Measurements from ENCODE around the gene WNT3.
"Not testable (repeated sequence)": the region's sequence is repeated elsewhere in the genome, so short reads cannot be mapped to it uniquely, and the experiment has no call there.

WNT3 gene, protein sequence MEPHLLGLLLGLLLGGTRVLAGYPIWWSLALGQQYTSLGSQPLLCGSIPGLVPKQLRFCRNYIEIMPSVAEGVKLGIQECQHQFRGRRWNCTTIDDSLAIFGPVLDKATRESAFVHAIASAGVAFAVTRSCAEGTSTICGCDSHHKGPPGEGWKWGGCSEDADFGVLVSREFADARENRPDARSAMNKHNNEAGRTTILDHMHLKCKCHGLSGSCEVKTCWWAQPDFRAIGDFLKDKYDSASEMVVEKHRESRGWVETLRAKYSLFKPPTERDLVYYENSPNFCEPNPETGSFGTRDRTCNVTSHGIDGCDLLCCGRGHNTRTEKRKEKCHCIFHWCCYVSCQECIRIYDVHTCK

DNA sequence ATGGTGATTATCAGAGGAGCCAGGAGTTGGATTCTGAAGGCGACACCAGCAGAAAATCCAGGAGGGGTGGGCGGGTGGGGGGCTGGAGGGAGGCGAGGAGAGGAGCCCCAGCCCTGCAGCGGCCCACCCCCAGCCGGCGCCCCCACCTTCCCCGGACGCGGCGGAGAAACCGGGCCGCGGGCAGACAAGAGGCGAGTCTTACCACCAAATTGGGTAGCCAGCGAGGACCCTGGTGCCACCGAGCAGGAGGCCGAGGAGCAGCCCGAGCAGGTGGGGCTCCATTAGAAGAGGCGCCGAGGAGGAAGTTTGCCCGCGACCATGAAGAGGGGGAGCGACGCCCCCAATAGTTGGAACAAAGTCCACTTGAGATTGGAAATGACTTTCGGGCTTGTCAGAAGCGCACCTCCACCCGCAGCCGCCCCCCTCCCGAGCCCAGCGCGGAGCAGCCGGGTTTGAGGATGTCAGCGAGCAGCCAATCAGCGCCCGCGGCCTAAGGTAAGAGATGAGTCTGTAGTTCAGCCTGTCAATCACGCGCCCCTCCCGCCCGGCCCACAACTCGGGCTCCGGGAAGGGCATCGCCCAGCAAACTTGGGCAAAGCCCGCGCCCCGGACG, at the start of gene WNT3:
WNT3 (minus strand) TSS at position 377 of the 613 bp plus-strand sequence; CDS start at position 282, 95 bp downstream.
- DNase-seq = peak; percentile 37

- no peak for DNase-seq
Observed at GRCh38 chr17:46866747-46867146, 48.3 kb upstream of the WNT3 start.

GRCh38 chr17:46866325-46866724, 47.8 kb upstream of the WNT3 start:
- no peak for DNase-seq

DNA sequence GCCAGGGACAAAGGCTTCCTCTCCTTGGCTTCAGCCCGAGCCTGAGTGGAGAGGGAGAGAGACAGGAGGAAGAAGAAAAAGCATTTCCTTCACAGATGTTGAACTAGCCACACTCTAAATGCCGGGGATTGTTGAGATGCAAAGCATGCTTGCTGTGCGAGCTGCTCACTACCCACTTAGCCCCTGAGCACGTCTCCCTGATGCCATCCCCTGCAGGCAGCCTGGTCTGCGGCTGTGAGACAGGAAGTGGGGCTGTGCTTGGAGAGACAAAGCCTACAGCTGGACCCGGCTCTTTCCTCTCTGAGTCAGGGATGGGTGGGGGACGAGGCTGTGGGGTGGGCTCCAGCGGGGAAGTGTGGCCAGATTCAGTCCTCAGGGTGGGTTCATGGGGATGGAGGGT, 46.6 kb upstream of the WNT3 start:
- no peak for DNase-seq

DNA sequence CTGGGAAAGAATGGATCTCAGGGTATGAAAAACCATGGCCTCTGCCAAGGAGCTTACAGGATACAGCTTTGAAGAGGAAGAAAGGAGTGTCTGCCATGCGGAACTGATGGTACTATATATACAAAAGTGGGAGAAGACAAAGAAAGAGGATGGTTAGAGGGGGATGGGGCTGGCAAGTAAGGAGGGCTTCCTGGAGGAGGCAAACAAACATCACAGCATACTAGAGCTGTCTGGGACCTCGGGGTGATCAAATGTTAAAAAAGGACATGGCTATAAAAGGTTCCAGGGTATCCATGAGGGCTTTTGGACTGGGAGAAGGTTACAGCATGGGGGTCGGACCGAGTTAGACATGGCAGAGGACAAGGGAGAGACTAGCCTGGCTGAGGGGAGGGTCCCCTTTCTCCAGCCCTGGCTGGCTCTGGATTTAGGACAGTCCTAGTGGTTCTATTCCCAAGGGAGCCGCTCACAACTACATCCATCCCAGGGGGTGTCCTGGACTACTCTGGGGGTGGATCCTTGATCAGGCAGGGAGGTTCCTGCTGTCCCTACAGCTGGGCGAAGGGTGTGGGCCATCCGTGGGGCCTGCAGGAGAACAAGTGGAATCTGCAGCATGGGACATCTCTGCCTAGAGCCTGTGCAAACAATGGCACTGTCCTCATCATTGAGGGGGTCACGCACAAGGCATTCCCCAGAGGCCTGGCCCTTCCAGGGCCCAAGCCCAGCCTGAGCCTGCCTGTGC, 45.1 kb upstream of the WNT3 start:
- DNase-seq = no peak

GRCh38 chr17:46862949-46863348, 44.5 kb upstream of the WNT3 start:
- DNase-seq = no peak

DNA sequence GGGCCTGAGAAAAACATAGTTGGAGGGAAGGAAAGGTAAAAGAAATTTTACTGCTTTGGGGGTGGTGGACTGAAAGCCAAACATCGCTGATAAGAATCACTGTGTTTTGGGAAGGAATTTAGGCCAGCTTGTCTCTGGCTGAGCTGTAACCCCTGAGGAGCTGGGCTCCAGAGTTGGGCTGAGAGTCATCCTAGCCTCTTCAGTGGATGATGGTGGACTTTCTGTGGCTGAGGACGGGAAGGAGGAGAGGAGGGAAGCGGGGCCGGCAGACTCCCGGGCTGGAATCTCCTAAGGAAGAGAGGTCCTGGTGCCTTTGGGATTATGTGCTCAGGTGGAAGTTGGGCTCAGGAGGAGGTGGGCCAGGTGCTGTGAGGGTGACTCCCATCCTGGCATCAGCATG, 41.5 kb upstream of the WNT3 start:
- no peak for DNase-seq

DNA sequence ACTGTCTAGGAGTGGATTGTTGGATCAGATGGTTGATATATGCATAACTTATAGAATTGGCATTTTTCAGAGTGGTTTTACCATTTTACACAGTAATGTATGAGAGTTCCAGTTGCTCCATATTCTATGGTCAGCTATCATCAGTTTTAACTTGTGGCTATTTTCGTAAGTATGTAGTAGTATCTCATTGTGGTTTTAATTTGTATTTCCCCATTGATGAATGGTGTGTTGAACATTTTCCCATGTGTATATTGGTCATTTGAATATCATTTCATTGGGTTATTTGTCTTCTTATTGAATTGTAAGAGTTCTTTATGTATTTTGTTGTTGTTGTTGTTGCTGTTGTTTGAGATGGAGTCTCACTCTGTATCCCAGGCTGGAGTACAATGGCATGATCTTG, 39.1 kb upstream of the WNT3 start:
- no peak for DNase-seq

- no peak for DNase-seq
Observed at GRCh38 chr17:46854948-46855347, 36.5 kb upstream of the WNT3 start.

DNA sequence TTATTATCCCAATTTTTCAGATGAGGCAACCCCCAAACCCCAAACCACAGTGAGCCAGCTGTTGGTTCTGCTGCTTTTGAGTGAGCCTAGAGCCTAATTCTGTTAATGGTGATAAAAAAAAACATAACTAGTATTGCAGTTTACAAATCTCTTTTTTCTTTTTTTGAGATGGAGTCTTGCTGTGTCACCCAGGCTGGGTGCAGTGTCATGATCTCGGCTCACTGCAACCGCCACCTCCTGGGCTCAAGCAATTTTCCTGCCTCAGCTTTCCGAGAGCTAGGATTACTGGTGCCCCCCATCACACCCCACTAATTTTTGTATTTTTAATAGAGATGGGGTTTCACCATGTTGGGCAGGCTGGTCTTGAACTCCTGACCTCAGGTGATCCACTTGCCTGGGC, 36.0 kb upstream of the WNT3 start:
- no peak for DNase-seq

DNA sequence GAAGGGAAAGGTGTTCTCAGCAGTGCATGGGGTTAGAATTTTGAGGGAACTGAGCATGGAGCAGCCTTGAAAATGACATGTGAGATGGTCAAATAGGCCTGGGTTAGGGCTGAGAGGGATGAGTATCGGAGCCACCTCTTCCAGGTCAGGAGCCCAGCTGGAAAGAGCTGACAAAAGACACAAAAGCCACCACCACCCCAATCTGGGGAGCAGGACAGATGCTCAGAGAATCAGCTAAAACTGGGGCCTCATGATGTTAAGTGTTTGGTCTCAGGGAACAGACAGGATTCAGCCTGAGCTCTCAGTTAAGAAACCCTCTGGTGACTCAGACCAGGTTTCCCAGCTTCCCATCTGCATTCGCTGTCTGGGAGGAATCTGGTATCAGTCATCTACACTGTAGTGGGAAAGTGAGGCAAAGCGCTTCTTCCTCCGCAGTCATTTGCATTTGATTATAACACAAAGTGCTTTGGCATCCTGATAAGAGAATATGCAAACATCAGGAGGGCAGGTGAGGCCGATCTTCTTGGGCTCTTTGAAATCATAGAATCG, 35.5 kb upstream of the WNT3 start:
- DNase-seq = no peak

- DNase-seq = peak; percentile 65
Observed at GRCh38 chr17:46851029-46851741, 32.7 kb upstream of the WNT3 start, which contains the start of gene WNT9B. Gene WNT9B, plus strand, starts transcription at chr17:46851583. Its CDS starts 56 bp downstream, at chr17:46851639.

- no peak for DNase-seq
Observed at GRCh38 chr17:46850688-46851028, 32.2 kb upstream of the WNT3 start.

GRCh38 chr17:46848534-46848933, 30.0 kb upstream of the WNT3 start:
- no peak for DNase-seq

DNA sequence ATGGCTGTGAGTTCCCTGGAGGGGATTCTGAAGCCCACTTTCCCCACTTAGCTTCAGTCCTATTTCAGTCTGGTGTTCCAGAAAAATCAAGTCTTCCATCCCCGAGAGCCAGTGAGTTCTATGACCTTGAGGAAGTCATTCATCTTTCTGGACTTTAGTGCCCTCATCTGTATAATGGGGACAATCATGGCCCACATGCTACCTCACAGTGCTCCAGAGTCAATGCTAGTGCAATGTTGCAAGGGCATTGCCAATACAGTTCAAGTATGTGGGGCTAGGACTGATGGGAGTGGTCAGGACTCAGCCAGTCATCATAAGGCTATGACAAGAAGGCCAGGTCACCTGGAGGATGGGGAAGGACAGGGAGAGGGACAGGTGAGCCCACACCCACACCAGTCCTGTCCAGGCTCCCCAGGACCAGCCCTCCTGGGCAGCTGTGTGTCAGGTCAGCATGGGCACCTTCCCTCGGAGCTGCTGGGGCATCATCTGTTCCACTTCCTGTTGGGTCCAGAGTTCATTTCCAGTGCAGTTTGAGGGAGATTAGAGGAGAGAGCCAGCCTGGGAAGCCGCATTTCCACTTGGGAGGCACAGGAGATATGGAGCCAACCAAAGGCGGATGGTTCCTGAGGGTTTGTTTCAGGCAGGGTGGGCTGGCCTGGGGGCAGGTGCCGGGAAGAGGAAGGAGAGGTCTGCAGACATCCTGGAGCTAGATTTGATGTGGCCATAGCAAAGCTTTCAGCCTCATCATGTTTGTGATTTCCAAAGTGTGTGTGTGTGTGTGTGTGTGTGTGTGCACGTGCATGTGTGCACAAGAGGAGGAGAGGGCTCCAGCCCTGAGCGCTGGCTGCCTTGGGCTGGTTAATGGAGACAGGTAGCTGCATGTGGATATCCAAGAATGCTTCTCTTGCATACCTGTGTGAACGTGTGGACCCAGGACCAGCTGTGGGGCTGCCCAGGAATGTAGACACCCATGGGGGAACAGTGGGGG, 29.0 kb upstream of the WNT3 start:
- no peak for DNase-seq

DNA sequence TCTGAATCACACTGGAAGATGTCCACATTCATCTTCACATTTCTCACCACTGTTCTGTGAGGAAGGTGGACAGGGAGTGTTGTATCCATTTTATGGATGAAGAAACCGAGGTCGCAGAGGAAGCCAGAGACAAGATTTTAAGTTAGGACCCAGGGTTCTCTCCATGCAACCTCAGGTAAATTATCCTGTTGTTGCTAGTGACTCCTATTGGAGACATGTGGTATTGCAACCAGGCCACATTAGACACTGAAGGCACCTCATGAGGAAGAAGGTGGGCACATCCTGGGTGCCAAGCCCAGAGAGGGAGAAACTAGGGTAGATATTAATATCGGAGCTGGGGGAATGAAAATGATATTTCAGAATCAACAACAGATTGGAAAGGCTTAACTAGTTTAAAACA, 24.3 kb upstream of the WNT3 start:
- no peak for DNase-seq

DNA sequence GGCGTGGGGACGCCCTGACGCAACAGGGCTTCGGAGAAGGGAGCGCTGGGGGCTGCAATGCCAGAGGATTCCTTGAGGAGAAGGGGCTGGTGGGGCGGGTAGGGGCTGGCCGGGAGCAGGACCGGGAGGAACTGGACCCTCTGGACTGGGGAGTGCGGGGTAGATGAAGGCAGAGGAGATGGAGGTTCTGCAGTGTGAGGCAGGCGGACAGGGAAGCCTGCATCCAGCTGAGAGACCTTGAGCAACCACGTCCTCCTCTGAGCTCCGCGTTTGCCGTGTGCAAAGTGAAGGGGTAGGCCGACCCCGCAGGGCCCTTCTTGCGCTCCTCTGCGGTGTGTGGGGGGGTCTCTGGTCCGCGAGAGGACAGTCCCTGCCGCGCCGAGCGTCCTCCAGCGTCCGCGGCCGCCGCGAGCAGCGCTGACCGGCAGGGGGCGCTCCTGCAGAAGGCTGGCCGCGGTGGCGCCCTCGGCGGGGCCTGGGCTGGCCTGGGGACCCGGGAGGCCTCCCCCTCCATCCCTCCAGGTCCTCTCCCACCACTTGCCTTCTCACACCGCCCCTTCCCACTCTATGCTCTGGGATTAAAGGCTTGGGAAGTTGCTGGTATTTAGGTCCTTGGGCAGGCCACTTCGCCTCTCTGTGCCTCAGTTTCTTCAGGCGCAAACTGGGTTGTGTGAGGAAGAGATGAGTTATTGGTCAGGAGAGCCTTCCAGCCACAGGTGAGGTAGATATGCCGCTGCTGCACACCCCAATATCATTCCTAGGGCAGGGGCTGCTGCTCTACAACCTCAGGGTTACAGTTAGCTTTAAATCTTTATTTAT, 23.3 kb upstream of the WNT3 start:
- DNase-seq = peak; percentile 11

DNA sequence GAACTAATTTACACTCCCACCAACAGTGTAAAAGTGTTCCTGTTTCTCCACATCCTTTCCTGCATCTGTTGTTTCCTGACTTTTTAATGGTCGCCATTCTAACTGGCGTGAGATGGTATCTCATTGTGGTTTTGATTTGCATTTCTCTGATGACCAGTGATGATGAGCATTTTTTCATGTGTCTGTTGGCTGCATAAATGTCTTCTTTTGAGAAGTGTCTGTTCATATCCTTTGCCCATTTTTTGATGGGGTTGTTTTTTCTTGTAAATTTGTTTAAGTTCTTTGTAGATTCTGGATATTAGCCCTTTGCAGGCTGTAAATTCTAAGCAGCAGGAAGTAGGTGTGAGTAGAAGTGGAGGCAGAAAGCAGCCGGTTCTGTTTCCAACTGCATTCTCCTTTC, 22.1 kb upstream of the WNT3 start:
- DNase-seq = not testable (repeated sequence)

DNA sequence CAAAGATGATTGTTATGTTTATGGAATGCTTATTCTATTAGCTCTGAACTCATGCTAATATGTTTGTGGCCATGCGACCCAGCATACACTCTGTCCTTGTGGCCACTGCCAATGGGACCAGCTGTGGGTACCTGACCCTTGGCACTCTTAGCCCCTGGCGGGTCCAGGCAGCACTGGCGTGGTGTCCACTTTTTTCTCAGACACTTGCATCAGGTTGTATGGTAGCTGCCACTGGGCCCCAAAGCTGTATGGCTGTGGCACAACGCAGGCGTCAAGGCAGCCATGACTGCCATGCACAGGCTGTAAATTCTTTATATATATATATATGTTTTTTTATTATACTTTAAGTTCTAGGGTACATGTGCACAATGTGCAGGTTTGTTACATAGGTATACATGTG, 20.7 kb upstream of the WNT3 start:
- DNase-seq = no peak

DNA sequence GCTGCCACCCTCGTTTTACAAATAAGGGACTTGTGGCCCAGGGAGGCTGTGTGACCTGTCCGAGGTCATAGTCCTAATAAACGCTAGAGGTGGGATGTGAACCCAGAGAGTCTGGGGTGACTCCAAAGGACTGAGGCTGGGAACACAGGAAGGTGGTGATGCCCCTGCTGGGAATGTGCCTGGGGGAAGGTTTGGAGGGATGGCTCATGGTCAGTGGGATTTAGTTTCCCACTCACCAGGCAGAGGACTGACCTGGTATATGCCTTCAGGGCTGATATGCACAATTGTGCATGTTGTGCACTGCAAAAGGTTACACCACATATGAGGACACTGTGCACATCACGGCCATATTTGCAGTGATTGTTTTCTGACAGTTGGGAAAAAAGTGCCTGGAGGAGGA, 19.0 kb upstream of the WNT3 start:
- no peak for DNase-seq

- DNase-seq = no peak
Observed at GRCh38 chr17:46836500-46836899, 18.0 kb upstream of the WNT3 start.
